Measurements from ENCODE around the gene SEPSECS. TPM values are rescaled to one million over a fixed set of nuclear protein-coding genes. Genes with fewer than 3 reads are reported as not detected.

SEPSECS gene
- polyA plus RNA-seq, 1 donor (not counting 4 experiments of a cell fraction or from before 2014, with no cell fraction given) = 6.6 TPM

DNA sequence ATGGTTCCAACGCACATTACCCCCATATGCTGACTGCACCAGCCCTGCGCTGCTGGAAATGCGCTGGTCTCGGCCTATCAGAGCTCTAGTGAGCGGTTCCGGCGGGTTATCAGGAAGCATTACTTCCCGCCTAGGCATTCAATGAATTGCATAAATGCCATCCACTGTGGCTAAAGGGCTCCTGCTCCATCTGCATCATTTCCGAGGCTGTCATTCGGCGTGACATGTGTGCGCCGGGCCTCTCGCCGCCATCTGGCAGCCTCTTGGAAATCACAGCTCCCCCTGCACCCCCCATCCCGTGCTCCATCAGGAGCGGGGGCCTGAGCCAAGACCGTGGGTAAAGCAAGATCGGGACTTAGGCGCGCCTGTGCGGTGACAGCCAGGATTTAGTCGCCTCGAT, 64.4 kb downstream of the SEPSECS start:
- Histone ChIP-seq H3K79me2 (ENCODE audit: control insufficient read depth, insufficient read depth, low read length) (no peaks in the 10 kb centered on the region), H4K20me1 (ENCODE audit: control insufficient read depth, extremely low read depth, insufficient read depth, low read length) (no peaks in the 10 kb centered on the region), H2AFZ (ENCODE audit: control insufficient read depth, low read length) (no peak overlapping the region), H3K27me3 (ENCODE audit: control insufficient read depth, extremely low read depth, insufficient read depth, low read length) (peaks cover 3% of the 10 kb centered on the region), H3K36me3 (ENCODE audit: control insufficient read depth in 2 of 2, extremely low read depth in 1 of 2, insufficient read depth in 2 of 2, low read length in 2 of 2) (no peaks in the 10 kb centered on the region), H3K9me3 (ENCODE audit: control insufficient read depth, low read depth, low read length) (no peaks in the 10 kb centered on the region), H3K27ac (ENCODE audit: control insufficient read depth, insufficient read depth, low read length) (no peak overlapping the region), H3K4me2 (ENCODE audit: control insufficient read depth, extremely low read depth, insufficient read depth, low read depth, low read length) (no peak overlapping the region), H3K4me3 (ENCODE audit: control insufficient read depth in 2 of 3, extremely low read depth in 1 of 3, insufficient read depth in 2 of 3, low read depth in 1 of 3, low read length in 3 of 3) (no peak overlapping the region), H3K9ac (ENCODE audit: control insufficient read depth, extremely low read depth, insufficient read depth, low read length) (no peak overlapping the region), H3K9me1 (ENCODE audit: control insufficient read depth, extremely low read depth, insufficient read depth, low read length) (no peaks in the 10 kb centered on the region), H3K4me1 (ENCODE audit: control insufficient read depth, extremely low read depth, insufficient read depth, low read length) (peaks cover 3% of the 10 kb centered on the region)
- dilution Hi-C loops (cut with MboI; ENCODE audit: extremely low pct_ligation_motif_present, low sequenced_read_pairs) = no loop called here
- TF ChIP-seq CTCF (optimal IDR thresholded peaks at IDR 0.05 in 1 of 3, IDR thresholded peaks at IDR 0.05 in 1 of 3, conservative IDR thresholded peaks at IDR 0.05 in 1 of 3; ENCODE audit: extremely low read depth in 1 of 3, insufficient read depth in 2 of 3, low read length in 3 of 3) = no peak
- TF ChIP-seq EZH2 (IDR thresholded peaks at IDR 0.05; ENCODE audit: low read length) = no peak
- DNase-seq (ENCODE audit: low read depth, low spot score) = no peak
- FAIRE-seq = no peak

DNA sequence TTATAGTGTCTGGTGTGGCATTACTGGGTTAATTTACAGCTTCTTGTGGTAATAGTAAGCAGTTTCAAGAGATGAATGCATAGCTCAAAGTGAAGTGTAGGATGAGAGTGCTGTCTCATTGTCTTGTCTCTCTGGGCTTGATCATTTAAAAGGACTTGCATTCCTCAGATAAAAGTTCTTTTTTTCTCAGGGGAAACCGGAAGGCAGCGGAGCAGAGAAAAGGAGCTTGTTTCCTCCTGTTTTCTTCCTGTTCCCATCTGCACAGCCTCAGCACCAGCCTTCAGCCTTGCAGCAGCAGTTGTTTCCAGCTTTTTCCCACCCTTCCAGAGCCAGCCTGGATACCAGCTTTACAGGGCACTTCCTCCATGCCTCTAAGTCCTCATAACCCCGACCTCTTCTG, 68.1 kb downstream of the SEPSECS start:
- no peak overlapping the region for H3K9ac ChIP-seq (ENCODE audit: control insufficient read depth, extremely low read depth, insufficient read depth, low read length)
- H2AFZ ChIP-seq (ENCODE audit: control insufficient read depth, low read length) = no peak overlapping the region
- H3K9me3 ChIP-seq (ENCODE audit: control insufficient read depth, low read depth, low read length) = no peaks in the 10 kb centered on the region
- H3K4me1 ChIP-seq (ENCODE audit: control insufficient read depth, extremely low read depth, insufficient read depth, low read length) = no peaks in the 10 kb centered on the region
- no peaks in the 10 kb centered on the region for H4K20me1 ChIP-seq (ENCODE audit: control insufficient read depth, extremely low read depth, insufficient read depth, low read length)
- H3K27me3 ChIP-seq (ENCODE audit: control insufficient read depth, extremely low read depth, insufficient read depth, low read length) = peaks cover 35% of the 10 kb centered on the region
- no peak overlapping the region for H3K4me2 ChIP-seq (ENCODE audit: control insufficient read depth, extremely low read depth, insufficient read depth, low read depth, low read length)
- H3K4me3 ChIP-seq (ENCODE audit: control insufficient read depth in 2 of 3, extremely low read depth in 1 of 3, insufficient read depth in 2 of 3, low read depth in 1 of 3, low read length in 3 of 3) = no peak overlapping the region
- no peaks in the 10 kb centered on the region for H3K79me2 ChIP-seq (ENCODE audit: control insufficient read depth, insufficient read depth, low read length)
- H3K36me3 ChIP-seq (ENCODE audit: control insufficient read depth in 2 of 2, extremely low read depth in 1 of 2, insufficient read depth in 2 of 2, low read length in 2 of 2) = no peaks in the 10 kb centered on the region
- no peaks in the 10 kb centered on the region for H3K9me1 ChIP-seq (ENCODE audit: control insufficient read depth, extremely low read depth, insufficient read depth, low read length)
- H3K27ac ChIP-seq (ENCODE audit: control insufficient read depth, insufficient read depth, low read length) = no peak overlapping the region
- dilution Hi-C loops (cut with MboI; ENCODE audit: extremely low pct_ligation_motif_present, low sequenced_read_pairs) = no loop called here
- no peak for TF ChIP-seq CTCF (optimal IDR thresholded peaks at IDR 0.05 in 1 of 3, IDR thresholded peaks at IDR 0.05 in 1 of 3, conservative IDR thresholded peaks at IDR 0.05 in 1 of 3; ENCODE audit: extremely low read depth in 1 of 3, insufficient read depth in 2 of 3, low read length in 3 of 3)
- TF ChIP-seq EZH2 (IDR thresholded peaks at IDR 0.05; ENCODE audit: low read length) = no peak
- DNase-seq (ENCODE audit: low read depth, low spot score) (no peak), FAIRE-seq (no peak)

Data from keratinocyte (primary cell).